ENCODE results near the gene HLA-DQA1. TPM values are rescaled to one million over a fixed set of nuclear protein-coding genes. Genes with fewer than 3 reads are reported as not detected.

The HLA-DQA1 gene
- 0.43 TPM in 1 of 2 replicates, not detected in the other for total RNA-seq

DNA sequence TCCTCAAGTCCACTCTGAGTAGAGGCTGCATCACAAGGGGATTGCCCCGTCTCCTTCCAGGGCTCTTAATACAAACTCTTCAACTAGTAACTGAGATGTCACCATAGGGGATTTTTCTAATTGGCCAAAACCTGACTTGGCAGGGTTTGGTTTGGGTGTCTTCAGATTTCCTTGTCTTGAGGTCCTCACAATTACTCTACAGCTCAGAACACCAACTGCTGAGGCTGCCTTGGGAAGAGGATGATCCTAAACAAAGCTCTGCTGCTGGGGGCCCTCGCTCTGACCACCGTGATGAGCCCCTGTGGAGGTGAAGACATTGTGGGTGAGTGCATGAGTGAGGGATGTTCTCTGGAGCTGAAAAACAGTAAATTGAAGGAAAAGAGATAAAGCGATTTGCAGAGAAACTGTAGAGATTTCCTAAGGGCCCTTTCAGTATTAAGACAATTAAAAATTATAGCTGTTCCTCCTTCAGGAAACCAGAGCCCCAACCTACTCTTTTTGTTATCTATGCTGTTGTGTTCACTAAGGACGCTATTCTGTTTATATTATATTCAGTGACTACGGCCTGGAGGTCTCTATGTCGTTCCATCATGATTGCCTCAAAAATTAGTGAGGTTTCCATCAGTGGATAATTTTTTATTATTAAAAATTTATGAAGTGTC is at the start of gene HLA-DQA1:
HLA-DQA1 (plus strand) TSS at position 188 of the 662 bp plus-strand sequence; CDS start at position 241, 53 bp downstream.

DNA sequence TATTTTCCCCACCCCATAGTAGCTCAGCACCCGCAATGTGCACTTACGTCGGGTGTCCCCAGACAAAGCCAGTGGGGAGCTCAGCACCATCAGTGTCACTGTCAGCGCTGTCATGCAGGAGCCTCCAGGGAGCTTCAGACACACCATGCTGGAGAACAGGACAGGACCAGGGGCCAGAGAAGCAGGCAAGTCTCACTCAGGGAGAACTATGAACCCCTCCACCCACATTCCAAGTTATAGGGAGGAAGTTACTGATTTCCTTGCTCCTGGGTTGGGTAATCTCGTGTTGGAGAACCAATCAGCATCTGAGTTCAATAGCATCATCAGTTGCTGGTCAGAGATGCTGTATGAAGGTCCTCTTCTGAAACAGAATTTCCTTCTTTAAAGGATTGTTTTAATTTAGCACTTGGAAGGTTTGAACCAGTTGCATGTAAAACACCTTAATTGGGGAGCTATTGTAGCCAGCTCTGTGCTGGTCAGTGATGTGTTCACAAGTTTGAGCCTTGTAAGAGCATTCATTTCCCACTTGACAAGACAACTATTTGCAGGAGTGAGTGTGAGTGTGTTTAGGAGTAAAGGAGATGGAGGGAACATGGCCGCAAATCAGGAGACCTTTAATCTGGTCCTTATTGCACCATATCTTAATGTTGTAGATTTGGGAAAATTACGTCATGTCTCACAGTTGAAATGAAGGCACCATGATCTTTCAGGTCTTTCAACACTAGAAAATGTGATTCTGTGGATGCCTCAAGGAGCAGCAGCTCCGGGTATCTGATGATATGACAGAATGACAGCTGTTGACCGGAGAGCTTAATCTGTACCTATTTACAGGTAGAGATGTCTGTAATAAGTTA is 47.4 kb upstream of the HLA-DQA1 start, which contains the start of gene HLA-DRB1:
HLA-DRB1 (minus strand) TSS at position 253 of the 854 bp plus-strand sequence; CDS start at position 147, 106 bp downstream.

DNA sequence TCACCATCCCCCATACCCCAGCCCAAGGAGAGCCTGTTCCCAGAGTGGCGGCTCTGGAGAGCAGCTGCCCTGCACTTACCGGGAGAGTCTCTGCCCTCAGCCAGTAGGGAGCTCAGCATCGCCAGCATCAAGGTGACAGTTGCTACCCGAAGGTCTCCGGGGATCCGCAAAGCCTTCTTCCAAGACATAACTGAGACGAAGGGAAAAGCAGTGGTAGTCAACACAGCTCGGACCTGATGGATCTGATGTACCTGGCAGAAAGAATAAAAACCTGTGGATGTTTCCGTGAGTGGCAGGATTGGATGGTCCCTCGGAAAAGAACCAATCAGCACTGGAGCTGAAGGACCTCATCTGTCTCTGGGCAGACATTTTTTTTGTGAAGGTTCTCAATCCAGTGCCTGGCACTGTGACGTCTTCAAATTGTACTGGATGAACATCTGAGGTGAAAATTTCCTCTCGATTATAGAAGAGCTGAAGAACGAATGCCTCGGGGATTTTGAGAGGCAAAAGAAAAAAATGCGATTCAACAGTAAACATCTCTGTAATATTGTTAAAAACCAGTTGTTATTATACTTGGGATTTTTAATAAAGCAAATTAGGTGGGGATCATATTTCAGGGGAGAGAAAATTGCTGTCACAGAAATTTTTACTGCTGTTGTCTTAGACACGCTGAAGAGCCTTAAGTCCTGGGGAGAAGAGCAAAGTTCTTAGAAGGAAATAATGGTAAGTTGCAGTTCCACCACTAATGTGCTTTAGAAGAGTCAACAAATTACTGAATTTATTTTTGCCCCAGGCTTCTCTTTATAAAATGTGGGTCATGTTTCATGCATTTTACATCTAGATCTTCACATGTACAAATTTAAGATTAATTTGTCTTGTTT is 29.5 kb downstream of the HLA-DQA1 start, which contains the start of gene HLA-DQB1:
HLA-DQB1 (minus strand) TSS at position 238 of the 881 bp plus-strand sequence; CDS start at position 188, 50 bp downstream.

Other genes with a start within 250 kb of the HLA-DQA1 start
- gene BTNL2, start 230.2 kb upstream of the HLA-DQA1 start, total RNA-seq = not detected in 2 replicates
- 0.22 and 0.72 TPM in 2 replicates for gene HLA-DRA, start 197.5 kb upstream of the HLA-DQA1 start, total RNA-seq
- 0.14 TPM in 1 of 2 replicates, not detected in the other for gene HLA-DRB5, start 107.1 kb upstream of the HLA-DQA1 start, total RNA-seq
- gene HLA-DRB1, start 47.6 kb upstream of the HLA-DQA1 start, total RNA-seq = 0.14 TPM in 1 of 2 replicates, not detected in the other
- gene HLA-DQB1, start 29.3 kb downstream of the HLA-DQA1 start, total RNA-seq = 0.43 TPM in 1 of 2 replicates, not detected in the other
- gene HLA-DQA2, start 104.0 kb downstream of the HLA-DQA1 start, total RNA-seq = not detected in 2 replicates
- gene HLA-DQB2, start 126.1 kb downstream of the HLA-DQA1 start, total RNA-seq = not detected in 2 replicates
- gene HLA-DOB, start 179.6 kb downstream of the HLA-DQA1 start, total RNA-seq = 0.14 TPM in 1 of 2 replicates, not detected in the other
- gene TAP2, start 201.3 kb downstream of the HLA-DQA1 start, total RNA-seq = 5.0 and 30.4 TPM in 2 replicates
- 47.3 and 56.8 TPM in 2 replicates for gene PSMB8, start 206.6 kb downstream of the HLA-DQA1 start, total RNA-seq
- gene TAP1, start 216.3 kb downstream of the HLA-DQA1 start, total RNA-seq = 60.0 and 115 TPM in 2 replicates
- 12.9 and 25.5 TPM in 2 replicates for gene PSMB9, start 216.8 kb downstream of the HLA-DQA1 start, total RNA-seq

Measured in placental pericyte (primary cell).